Endothelial cell of umbilical vein (primary cell): ENCODE data around the gene NRXN3. TPM values are rescaled to one million over a fixed set of nuclear protein-coding genes. Genes with fewer than 3 reads are reported as not detected.

Experiments used
- BruUV-seq: library from RNA; stranded (reverse); fragments of 400-500 nt; replicated peaks from 2 replicates; lab custom pipeline; 2021; lab: Mats Ljungman, UMichigan
- CTCF ChIA-PET: fragments of 300-600, 350-600 bp; sonication (Branson Sonifier 250); formaldehyde crosslinking; loops from one replicate; lab custom pipeline; 2021; ENCODE audit warnings: antibody characterized with exemption, inconsistent platforms; lab: Charles Lee
- POLR2A ChIA-PET: fragments of 300-600, 350-600 bp; sonication (Branson Sonifier 250); formaldehyde crosslinking; loops from one replicate; lab custom pipeline; 2021; ENCODE audit warnings: antibody characterized with exemption, inconsistent platforms; lab: Charles Lee
- DNase-seq: peaks from one replicate; pipeline ENCODE4 v3.0.0-alpha.2; 2011; ENCODE audit warnings: low read depth, low spot score
- FAIRE-seq: peaks from 2 replicates; lab custom pipeline; 2011; peaks lifted over from hg19 to GRCh38; lab: Jason Lieb, UNC
- H2AFZ ChIP-seq: 2 replicates; pipeline ENCODE4 v1.6.0; 2012; ENCODE audit warnings: low read depth, low read length, control low read depth, inconsistent platforms
- H3K27ac ChIP-seq: 2 replicates; pipeline ENCODE4 v1.5.1; 2011; ENCODE audit warnings: low read depth, mild to moderate bottlenecking, control low read depth, low read length, moderate library complexity; ENCODE audit not compliant: insufficient read depth
- H3K27me3 ChIP-seq, 2 experiments: 2 replicates each; pipeline versions ENCODE4 v1.6.0 to v1.6.1; 2011; ENCODE audit warnings: low read length in 2 of 2, mixed read lengths in 1 of 2; ENCODE audit not compliant: control insufficient read depth in 2 of 2, insufficient read depth in 2 of 2
- H3K36me3 ChIP-seq, 2 experiments: 2 replicates in 1 of 2; 3 replicates in 1 of 2; pipeline ENCODE4 v1.5.1; 2011; ENCODE audit warnings: low read length in 2 of 2, mild to moderate bottlenecking in 1 of 2, moderate library complexity in 1 of 2; ENCODE audit not compliant: control insufficient read depth in 2 of 2, insufficient read depth in 2 of 2; ENCODE audit errors: extremely low read depth in 1 of 2
- H3K4me1 ChIP-seq: 3 replicates; pipeline ENCODE4 v1.5.1; 2011; ENCODE audit warnings: mild to moderate bottlenecking, low read length; ENCODE audit not compliant: control insufficient read depth, insufficient read depth; ENCODE audit errors: extremely low read depth
- H3K4me2 ChIP-seq: 2 replicates; pipeline ENCODE4 v1.6.1; 2011; ENCODE audit warnings: low read length, control low read depth, mixed read lengths; ENCODE audit not compliant: insufficient read depth
- H3K4me3 ChIP-seq, 3 experiments: fragments of 200-600 bp in 1 of 3; sonication (generic), shearing (Covaris generic) in 1 of 3; replicated peaks in 1 of 3; 2 replicates each; pipeline ENCODE4 v1.5.1; 2011 to 2016; ENCODE audit warnings: control low read depth in 3 of 3, low read length in 3 of 3, mild to moderate bottlenecking in 2 of 3, inconsistent platforms in 1 of 3, low read depth in 1 of 3, moderate library complexity in 1 of 3; ENCODE audit not compliant: insufficient read depth in 1 of 3
- H3K79me2 ChIP-seq: 2 replicates; pipeline ENCODE4 v1.6.0; 2012; ENCODE audit warnings: low read length, inconsistent platforms; ENCODE audit not compliant: control insufficient read depth, insufficient read depth
- H3K9ac ChIP-seq: replicated peaks from 2 replicates; pipeline ENCODE3; 2011; ENCODE audit warnings: low read length, control low read depth; ENCODE audit not compliant: insufficient read depth; ENCODE audit errors: extremely low read depth
- H3K9me1 ChIP-seq: replicated peaks from 3 replicates; pipeline ENCODE4 v1.6.0; 2011; ENCODE audit warnings: mild to moderate bottlenecking, low read length; ENCODE audit not compliant: control insufficient read depth, insufficient read depth; ENCODE audit errors: extremely low read depth
- H3K9me3 ChIP-seq: replicated peaks from 2 replicates; pipeline ENCODE4 v1.5.1; 2012; ENCODE audit warnings: low read length, inconsistent platforms; ENCODE audit not compliant: control insufficient read depth, insufficient read depth
- H4K20me1 ChIP-seq: replicated peaks from 2 replicates; pipeline ENCODE3; 2011; ENCODE audit warnings: mild to moderate bottlenecking, low read length; ENCODE audit not compliant: control insufficient read depth, insufficient read depth; ENCODE audit errors: extremely low read depth
- EZH2 ChIP-seq: IDR thresholded peaks from 2 replicates; pipeline ENCODE4 v1.6.1; 2012; ENCODE audit warnings: borderline replicate concordance, low read depth, mild to moderate bottlenecking, moderate library complexity, low read length, inconsistent platforms; ENCODE audit not compliant: severe bottlenecking
- FOS ChIP-seq: IDR thresholded peaks from 2 replicates; pipeline ENCODE4 v1.6.1; 2011; ENCODE audit warnings: mild to moderate bottlenecking, low read length, moderate library complexity, borderline replicate concordance; ENCODE audit not compliant: insufficient read depth
- GATA2 ChIP-seq: IDR thresholded peaks from 2 replicates; pipeline ENCODE4 v1.7.0; 2011; ENCODE audit warnings: low read depth, mild to moderate bottlenecking, moderate library complexity, mixed read lengths, low read length; ENCODE audit not compliant: insufficient read length, insufficient read depth
- JUN ChIP-seq: IDR thresholded peaks from 2 replicates; pipeline ENCODE4 v1.6.1; 2011; ENCODE audit warnings: borderline replicate concordance, low read depth; ENCODE audit not compliant: insufficient read length, insufficient read depth
- MYC ChIP-seq: IDR thresholded peaks from one replicate; pipeline ENCODE4 v1.6.1; 2011; ENCODE audit warnings: mild to moderate bottlenecking, low read depth, low read length
- POLR2A ChIP-seq: IDR thresholded peaks from 2 replicates; pipeline ENCODE4 v1.6.1; 2012; ENCODE audit warnings: low read depth, mild to moderate bottlenecking, control low read depth, low read length
- POLR2AphosphoS5 ChIP-seq: IDR thresholded peaks from 2 replicates; pipeline ENCODE4 v1.6.1; 2012; ENCODE audit warnings: low read depth, mild to moderate bottlenecking, control low read depth, low read length, moderate library complexity; ENCODE audit not compliant: insufficient read depth
- dilution Hi-C: fragments of 300-500 bp; cut with MboI; formaldehyde crosslinking; loops from one replicate; pipeline ENCODE4 v1.15.0; 2019; ENCODE audit warnings: low sequenced_read_pairs; ENCODE audit not compliant: extremely low pct_ligation_motif_present
- intact Hi-C: fragments of 100-400 bp; cut with micrococcal nuclease; formaldehyde crosslinking; loops from one replicate; pipeline ENCODE4 v1.10.0; 2022
- polyA plus RNA-seq, 4 experiments: library from polyadenylated mRNA; depleted of rRNA in 3 of 4; stranded (reverse) in 3 of 4; unstranded in 1 of 4; fragments of >200 nt; gene quantifications; 2 replicates each; pipeline versions ENCODE4 v1.2.1 to v1.2.3, GENCODE V29; 2011 to 2012; ENCODE audit warnings: missing spikeins in 1 of 4
- total RNA-seq: library from RNA; stranded (reverse); gene quantifications from 2 replicates; pipeline ENCODE4 v1.2.3, GENCODE V29; 2021
- TF ChIP-seq, protein P1 (sequence below): IDR thresholded peaks from 2 replicates; pipeline ENCODE4 v1.6.1; 2011; ENCODE audit not compliant: insufficient read depth, insufficient read length
- TF ChIP-seq, protein P2 (sequence below), 2 donors: IDR thresholded peaks; 1 replicate in 1 of 2; 2 replicates in 1 of 2; pipeline ENCODE4 v1.5.1; 2011; ENCODE audit warnings: low read length in 2 of 2, mild to moderate bottlenecking in 2 of 2, moderate library complexity in 2 of 2, control low read depth in 1 of 2, inconsistent platforms in 1 of 2, low read depth in 1 of 2; ENCODE audit not compliant: insufficient read depth in 1 of 2; ENCODE audit errors: extremely low read depth in 1 of 2

Gene NRXN3
- total and polyA plus RNA-seq, 2 donors (not counting 3 experiments of a cell fraction or from before 2014, with no cell fraction given) = 0.72 to 4.2 TPM

DNA sequence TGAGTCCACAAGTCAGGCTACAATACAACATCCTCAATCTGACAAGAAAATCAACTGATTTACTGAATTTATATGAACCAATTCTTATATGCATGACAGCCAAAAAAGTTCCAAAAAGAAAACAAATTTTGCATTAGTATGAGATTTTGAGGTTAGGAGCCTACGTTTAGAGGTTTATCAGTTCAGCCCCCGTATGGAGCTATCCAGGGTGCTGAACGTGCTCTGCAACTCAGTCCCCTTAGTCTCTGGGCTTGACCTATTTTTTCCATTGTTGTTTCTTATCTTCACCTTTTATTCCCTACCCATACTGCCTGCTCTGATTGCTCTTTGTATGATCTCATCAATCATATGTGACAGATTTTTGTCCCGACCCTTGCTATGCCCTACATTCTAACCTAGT lies 693.0 kb downstream of the NRXN3 start:
- no peak overlapping the region for H3K27ac ChIP-seq
- no peak overlapping the region for H3K4me2 ChIP-seq
- ChIA-PET POLR2A (no interaction called here), CTCF (interaction anchor here (1.0 to 1.1 kb wide), 2 partner anchors 11 to 14 kb away, joined by 3 read pairs; no protein-coding TSS in a partner anchor)
- H3K4me1 ChIP-seq = no peaks in the 10 kb centered on the region
- H3K9ac ChIP-seq = no peak overlapping the region
- no peaks in the 10 kb centered on the region for H3K79me2 ChIP-seq
- dilution Hi-C loops = no loop called here
- no peaks in the 10 kb centered on the region for H3K36me3 ChIP-seq
- no peak overlapping the region for H3K4me3 ChIP-seq
- DNase-seq (peak; percentile 48), FAIRE-seq (peak; percentile 76)
- no peaks in the 10 kb centered on the region for H3K27me3 ChIP-seq
- H3K9me1 ChIP-seq = no peaks in the 10 kb centered on the region
- no TSS peak for BruUV-seq
- intact Hi-C loops = no loop called here
- TF ChIP-seq JUN = no peak
- TF ChIP-seq, protein P1, sequence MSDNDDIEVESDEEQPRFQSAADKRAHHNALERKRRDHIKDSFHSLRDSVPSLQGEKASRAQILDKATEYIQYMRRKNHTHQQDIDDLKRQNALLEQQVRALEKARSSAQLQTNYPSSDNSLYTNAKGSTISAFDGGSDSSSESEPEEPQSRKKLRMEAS = no peak
- TF ChIP-seq, protein P2, sequence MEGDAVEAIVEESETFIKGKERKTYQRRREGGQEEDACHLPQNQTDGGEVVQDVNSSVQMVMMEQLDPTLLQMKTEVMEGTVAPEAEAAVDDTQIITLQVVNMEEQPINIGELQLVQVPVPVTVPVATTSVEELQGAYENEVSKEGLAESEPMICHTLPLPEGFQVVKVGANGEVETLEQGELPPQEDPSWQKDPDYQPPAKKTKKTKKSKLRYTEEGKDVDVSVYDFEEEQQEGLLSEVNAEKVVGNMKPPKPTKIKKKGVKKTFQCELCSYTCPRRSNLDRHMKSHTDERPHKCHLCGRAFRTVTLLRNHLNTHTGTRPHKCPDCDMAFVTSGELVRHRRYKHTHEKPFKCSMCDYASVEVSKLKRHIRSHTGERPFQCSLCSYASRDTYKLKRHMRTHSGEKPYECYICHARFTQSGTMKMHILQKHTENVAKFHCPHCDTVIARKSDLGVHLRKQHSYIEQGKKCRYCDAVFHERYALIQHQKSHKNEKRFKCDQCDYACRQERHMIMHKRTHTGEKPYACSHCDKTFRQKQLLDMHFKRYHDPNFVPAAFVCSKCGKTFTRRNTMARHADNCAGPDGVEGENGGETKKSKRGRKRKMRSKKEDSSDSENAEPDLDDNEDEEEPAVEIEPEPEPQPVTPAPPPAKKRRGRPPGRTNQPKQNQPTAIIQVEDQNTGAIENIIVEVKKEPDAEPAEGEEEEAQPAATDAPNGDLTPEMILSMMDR (IDR thresholded peaks at IDR 0.05; ENCODE audit: extremely low read depth in 1 of 2, insufficient read depth in 1 of 2, low read depth in 1 of 2, low read length in 2 of 2) = no peak
- no peak for TF ChIP-seq GATA2
- no peak for TF ChIP-seq POLR2AphosphoS5
- no peak for TF ChIP-seq MYC
- no peak for TF ChIP-seq EZH2
- no peak for TF ChIP-seq FOS
- no peak for TF ChIP-seq POLR2A
- H2AFZ ChIP-seq = no peak overlapping the region
- H4K20me1 ChIP-seq = no peaks in the 10 kb centered on the region
- no peaks in the 10 kb centered on the region for H3K9me3 ChIP-seq
